Astrocyte of the spinal cord (primary cell): ENCODE results near the gene PTPRN2.
"Not testable (repeated sequence)": the region's sequence is repeated elsewhere in the genome, so short reads cannot be mapped to it uniquely, and the experiment has no call there.

Source experiments
- DNase-seq: peaks from one replicate; pipeline ENCODE4 v3.0.0; 2011; ENCODE audit warnings: low read depth, low spot score
- H3K4me3 ChIP-seq: 2 replicates; pipeline ENCODE4 v1.5.1; 2011; ENCODE audit warnings: low read depth, mild to moderate bottlenecking, low read length, moderate library complexity
- in situ Hi-C: cut with HindIII; loops from 2 replicates; pipeline ENCODE4 v1.10.0; 2017; ENCODE audit warnings: low sequenced_read_pairs
- TF ChIP-seq, protein P1 (sequence below): IDR thresholded peaks from 2 replicates; pipeline ENCODE4 v1.5.1; 2012; ENCODE audit warnings: low read depth, mild to moderate bottlenecking, low read length, inconsistent platforms

The PTPRN2 gene

GRCh38 chr7:158227258-158227984, 360.2 kb downstream of the PTPRN2 start:
- TF ChIP-seq, protein P1, sequence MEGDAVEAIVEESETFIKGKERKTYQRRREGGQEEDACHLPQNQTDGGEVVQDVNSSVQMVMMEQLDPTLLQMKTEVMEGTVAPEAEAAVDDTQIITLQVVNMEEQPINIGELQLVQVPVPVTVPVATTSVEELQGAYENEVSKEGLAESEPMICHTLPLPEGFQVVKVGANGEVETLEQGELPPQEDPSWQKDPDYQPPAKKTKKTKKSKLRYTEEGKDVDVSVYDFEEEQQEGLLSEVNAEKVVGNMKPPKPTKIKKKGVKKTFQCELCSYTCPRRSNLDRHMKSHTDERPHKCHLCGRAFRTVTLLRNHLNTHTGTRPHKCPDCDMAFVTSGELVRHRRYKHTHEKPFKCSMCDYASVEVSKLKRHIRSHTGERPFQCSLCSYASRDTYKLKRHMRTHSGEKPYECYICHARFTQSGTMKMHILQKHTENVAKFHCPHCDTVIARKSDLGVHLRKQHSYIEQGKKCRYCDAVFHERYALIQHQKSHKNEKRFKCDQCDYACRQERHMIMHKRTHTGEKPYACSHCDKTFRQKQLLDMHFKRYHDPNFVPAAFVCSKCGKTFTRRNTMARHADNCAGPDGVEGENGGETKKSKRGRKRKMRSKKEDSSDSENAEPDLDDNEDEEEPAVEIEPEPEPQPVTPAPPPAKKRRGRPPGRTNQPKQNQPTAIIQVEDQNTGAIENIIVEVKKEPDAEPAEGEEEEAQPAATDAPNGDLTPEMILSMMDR = no peak
- DNase-seq = no peak
- H3K4me3 ChIP-seq = no peak overlapping the region
- in situ Hi-C loops = no loop called here

DNA sequence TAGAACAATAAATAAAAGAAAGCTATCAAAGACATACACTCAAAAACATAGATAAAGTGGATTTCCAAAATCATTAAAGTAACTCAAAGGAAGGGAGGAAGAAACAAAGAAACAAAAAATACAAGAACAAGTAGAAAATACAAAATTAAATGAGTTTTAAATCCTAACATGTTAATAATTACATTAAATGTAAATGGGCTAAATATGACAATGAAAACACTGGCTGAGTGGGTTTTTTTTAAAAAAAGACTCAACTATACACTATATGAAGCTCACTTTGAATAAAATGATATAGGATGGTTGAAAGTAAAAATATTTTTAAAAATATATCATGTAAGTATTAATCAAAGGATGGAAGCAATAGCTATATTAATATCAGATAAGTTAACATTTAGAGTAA, 371.4 kb downstream of the PTPRN2 start:
- in situ Hi-C loops = no loop called here
- no peak overlapping the region for H3K4me3 ChIP-seq
- TF ChIP-seq, protein P1 = no peak
- no peak for DNase-seq

- H3K4me3 ChIP-seq = no peak overlapping the region
- TF ChIP-seq, protein P1 = no peak
- in situ Hi-C loops = no loop called here
- DNase-seq = no peak
These were observed 378.2 kb downstream of the PTPRN2 start for GRCh38 chr7:158209435-158209834.

- TF ChIP-seq, protein P1 = no peak
- no peak for DNase-seq
- no peak overlapping the region for H3K4me3 ChIP-seq
- in situ Hi-C loops = no loop called here
These were observed 381.3 kb downstream of the PTPRN2 start for GRCh38 chr7:158206341-158206740.

GRCh38 chr7:158204453-158204852, 383.2 kb downstream of the PTPRN2 start:
- DNase-seq = no peak
- in situ Hi-C loops = no loop called here
- TF ChIP-seq, protein P1 = no peak
- H3K4me3 ChIP-seq = no peak overlapping the region

GRCh38 chr7:158203948-158204347, 383.7 kb downstream of the PTPRN2 start:
- in situ Hi-C loops, DNase-seq, H3K4me3 ChIP-seq: not testable (repeated sequence)

DNA sequence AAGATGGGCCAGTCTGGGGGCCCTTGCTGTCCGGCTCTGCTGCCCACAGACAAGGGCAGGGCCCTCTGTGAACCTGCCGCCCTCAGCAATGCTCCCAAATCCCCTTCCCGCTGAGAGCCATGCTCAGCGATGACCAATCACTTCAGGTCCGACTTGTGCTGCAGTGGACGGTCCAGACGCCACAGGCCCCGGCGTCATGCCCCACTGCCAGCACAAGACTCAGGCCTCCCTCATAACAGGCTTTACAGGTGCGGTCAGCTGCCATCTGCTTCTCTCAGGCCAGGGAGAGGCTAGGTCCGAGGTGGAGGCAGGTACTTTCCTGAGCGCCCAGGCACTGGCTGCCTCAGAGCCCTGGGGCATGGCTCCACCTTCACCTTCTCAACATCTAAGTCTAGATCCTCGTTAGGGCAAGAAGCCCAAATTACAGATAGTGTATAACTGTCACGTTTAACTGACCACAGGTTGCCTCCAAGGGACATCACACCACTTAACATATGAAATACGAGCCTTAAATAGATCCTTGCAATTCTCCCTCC, 393.2 kb downstream of the PTPRN2 start:
- in situ Hi-C loops = no loop called here
- no peak overlapping the region for H3K4me3 ChIP-seq
- TF ChIP-seq, protein P1 = no peak
- DNase-seq = no peak
